Dedifferentiated amniotic fluid mesenchymal stem cell (primary cell): Measurements from ENCODE around the gene TRMT61A.
"Not testable (repeated sequence)": the region's sequence is repeated elsewhere in the genome, so short reads cannot be mapped to it uniquely, and the experiment has no call there.

Experiments used
- DNase-seq: peaks from one replicate; pipeline ENCODE4 v3.0.0-alpha.2; 2016; ENCODE audit errors: extremely low spot score

The TRMT61A gene

DNA sequence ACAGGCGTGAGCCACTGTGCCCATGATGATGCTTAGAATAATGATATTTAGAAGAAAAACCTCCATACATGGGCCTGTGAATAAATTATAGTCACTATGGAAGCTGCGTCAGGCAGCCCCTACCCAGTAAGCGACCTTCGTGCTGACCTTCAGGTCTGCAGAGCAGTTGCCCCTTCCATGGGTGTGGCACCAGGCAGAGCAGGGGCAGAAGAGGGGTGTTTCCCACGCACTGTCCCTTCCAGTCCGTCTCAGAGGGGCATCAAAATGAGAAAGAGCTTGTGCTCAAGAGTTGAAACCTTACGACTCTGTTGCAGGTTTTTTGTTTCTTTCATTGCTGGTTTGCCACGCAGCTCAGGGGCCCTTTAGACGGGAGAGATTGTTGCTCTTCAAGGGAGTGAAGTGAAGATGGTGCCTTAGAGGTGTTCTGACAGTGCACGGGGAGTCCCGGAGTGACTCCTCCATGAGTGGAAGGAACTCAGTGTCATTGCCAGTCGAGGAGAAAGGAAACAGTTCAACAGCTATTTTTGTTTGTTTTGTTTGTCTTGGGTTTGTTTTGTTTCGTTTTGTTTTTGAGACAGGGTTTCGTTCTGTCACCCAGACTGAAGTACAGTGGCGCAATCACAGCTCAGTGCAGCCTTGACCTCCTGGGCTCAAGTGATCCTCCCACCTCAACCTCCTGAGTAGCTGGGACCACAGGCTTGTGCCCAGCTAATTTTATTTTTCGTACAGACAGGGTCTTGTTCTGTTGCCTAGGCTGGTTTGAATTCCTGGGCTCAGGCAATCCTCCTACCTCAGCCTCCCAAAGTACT lies 20.3 kb upstream of the TRMT61A start:
- DNase-seq, result no peak

GRCh38 chr14:103509864-103510723 lies 18.9 kb upstream of the TRMT61A start:
- DNase-seq, result no peak

- no peak for DNase-seq
These were observed 18.0 kb upstream of the TRMT61A start for GRCh38 chr14:103510724-103511693.

- not testable (repeated sequence) for DNase-seq
These were observed 16.8 kb upstream of the TRMT61A start for GRCh38 chr14:103512180-103512579.

GRCh38 chr14:103512701-103513611 lies 16.0 kb upstream of the TRMT61A start:
- no peak for DNase-seq

DNA sequence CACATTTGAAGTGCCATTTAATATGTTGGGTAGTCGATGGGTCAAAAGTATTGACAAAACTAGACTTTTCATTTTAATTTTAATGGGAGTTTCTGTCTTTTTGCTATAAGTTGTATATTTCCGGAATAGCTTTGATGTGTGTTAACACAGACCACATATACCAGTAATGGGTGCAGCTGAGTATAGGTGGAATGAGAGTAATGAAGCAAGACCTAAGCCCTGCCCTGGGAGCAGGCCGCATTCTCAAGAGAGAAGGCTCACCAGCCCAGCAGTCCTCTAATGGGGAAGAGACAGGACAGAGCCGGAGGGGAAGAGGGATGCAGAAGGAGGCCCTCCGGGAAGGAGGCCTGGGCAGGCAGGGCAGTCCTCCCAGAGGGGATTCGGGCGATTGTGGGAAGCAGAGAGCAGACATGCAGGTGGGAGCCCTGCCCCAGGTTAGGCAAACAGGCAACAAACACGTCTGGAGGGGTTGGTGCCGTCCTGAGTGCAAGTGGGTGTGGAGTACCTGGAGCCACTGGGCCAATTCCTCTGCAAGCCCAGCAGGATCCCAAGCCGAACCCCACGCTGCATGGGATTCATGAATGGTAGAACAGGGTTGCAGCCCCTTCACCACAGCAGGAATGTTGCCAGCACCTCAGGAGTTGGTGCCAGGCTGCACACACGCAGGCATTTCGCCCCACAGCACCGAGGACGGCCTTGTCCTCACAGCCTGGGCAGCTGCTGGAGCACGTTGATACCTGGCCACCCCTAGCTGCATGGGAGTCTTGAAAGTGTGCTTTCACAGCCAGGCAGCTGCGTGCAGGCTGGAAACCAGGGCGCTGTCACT lies 14.2 kb upstream of the TRMT61A start:
- no peak for DNase-seq

GRCh38 chr14:103516426-103517173 lies 12.4 kb upstream of the TRMT61A start:
- no peak for DNase-seq

DNA sequence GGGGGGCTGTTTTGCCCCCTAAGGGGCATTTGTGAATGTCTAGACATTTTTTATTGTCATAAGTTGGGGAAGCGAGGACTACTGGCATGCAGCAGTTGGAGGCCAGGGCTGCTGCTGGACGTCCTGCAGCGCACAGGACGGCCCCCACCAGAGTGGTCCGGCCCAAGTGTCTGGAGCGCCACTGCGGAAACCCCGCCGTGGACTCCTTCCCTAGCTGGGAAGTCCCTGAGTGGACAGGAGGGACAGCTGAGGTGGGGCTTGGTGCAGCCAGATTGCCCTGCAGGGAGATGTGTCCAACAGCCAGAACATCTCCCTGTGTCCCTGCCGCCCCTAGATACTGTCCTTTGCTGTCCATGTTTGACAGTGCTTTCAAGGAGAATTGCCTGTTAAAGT lies 11.8 kb upstream of the TRMT61A start:
- no peak for DNase-seq

DNA sequence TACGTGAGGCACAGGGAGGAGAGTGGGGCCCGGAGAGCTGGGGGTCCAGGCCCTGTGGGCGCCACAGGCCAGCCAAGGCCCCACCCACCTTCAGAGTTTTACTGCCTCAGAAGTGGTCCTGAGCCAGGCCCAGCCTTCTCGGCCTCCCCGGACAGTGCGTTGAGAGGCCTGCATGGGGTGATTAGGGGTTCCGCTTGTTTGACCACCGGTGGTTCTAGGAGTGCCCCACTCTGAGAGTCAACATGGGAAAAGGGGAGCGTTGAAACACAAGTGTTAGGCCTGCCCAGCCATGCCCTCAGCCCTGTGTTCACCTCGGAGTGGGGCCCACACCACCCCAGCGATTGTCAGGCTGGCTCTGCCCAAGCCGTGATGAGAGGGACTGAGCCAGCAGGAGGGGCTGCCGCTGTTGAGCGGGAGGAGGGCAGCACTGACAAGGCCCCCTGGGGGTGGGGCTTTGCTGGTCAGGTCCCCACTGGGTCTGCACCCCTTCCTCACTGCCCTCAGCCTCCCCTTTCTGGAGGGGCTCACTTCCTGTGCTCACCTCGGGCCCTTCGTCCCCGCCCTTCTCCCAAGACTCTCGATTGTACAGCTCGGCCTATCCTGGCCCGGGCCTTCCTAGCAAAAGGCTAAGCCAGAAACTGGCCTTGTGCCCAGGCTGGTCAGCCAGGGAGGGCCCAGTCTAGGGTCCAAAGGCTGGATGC lies 11.1 kb upstream of the TRMT61A start:
- no peak for DNase-seq

- no peak for DNase-seq
These were observed 10.5 kb upstream of the TRMT61A start for GRCh38 chr14:103518422-103519042.

GRCh38 chr14:103519043-103519836 lies 9.8 kb upstream of the TRMT61A start:
- DNase-seq, result no peak

DNA sequence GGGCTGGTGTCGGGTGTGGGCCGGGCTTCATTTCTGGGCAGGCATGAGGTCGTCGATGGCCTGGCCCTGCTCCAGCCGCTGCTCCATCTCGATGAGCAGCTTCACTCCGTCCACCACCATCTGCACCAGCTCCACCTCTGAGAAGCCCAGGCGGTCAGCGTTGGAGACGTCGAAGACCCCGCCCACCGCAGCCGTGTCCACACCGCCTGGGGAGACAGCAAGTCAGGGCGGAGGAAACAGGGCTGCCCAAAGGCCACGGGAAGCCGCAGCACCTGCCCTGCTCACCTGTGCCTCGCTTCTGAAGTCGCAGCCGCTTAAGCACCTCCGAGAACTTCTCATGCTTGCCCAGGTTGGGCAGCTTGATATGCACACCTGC lies 9.2 kb upstream of the TRMT61A start:
- DNase-seq, result no peak

- DNase-seq, result no peak
These were observed 8.7 kb upstream of the TRMT61A start for GRCh38 chr14:103520269-103520656.

- DNase-seq, result peak; percentile 45
These were observed 8.1 kb upstream of the TRMT61A start for GRCh38 chr14:103520657-103521437.

DNA sequence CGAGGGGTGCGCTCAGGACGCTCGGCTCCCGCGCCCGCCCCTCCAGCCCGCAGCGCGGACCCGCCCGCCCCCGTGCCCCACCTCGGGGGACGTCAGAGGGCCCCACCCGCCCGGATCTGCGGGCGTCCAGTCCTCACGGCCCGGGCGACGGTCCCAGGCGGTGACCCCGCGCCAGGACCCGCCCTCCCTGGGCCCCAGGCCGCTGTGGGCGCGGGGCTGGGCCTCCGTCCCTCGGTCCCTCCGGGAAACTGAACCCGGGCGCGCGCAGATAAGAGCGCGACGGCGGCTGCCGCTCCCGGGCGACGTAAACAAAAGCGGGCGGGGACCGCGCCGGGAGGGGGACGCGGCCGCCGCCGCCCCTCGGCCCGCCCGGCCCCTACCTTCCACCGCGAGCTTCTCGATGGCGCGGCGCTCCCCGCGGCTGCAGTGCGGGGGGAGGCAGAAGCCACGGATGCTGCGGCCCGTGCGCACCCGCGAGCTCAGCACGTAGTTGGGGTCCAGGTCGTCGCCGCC lies 7.5 kb upstream of the TRMT61A start:
- DNase-seq, result no peak

GRCh38 chr14:103521951-103522563 lies 6.9 kb upstream of the TRMT61A start:
- no peak for DNase-seq
